Measurements from ENCODE around the gene ADAM33. TPM values are rescaled to one million over a fixed set of nuclear protein-coding genes. Genes with fewer than 3 reads are reported as not detected.

Gene ADAM33
- total RNA-seq, 3 donors from 2014 or later = 6.4 to 86.6 (median 9.7) TPM

DNA sequence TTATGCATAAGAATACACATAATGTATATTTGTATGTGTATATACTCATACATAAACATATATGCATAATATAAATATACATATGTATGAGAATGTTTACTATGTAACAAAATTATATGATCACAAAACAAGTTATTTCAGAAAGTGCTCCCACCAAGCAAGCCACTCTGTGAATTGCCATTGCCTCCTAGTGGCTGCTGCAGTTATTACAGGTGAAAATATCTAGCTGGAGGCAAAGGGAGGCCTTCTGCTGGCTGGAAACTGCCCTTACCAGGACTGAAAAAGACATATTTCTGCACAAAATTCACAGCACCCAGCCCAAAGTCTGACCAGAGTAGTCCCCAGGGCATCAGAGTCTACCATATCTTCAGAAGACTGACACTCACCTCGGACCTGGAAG is 14.4 kb upstream of the ADAM33 start:
- TF ChIP-seq, protein P1, sequence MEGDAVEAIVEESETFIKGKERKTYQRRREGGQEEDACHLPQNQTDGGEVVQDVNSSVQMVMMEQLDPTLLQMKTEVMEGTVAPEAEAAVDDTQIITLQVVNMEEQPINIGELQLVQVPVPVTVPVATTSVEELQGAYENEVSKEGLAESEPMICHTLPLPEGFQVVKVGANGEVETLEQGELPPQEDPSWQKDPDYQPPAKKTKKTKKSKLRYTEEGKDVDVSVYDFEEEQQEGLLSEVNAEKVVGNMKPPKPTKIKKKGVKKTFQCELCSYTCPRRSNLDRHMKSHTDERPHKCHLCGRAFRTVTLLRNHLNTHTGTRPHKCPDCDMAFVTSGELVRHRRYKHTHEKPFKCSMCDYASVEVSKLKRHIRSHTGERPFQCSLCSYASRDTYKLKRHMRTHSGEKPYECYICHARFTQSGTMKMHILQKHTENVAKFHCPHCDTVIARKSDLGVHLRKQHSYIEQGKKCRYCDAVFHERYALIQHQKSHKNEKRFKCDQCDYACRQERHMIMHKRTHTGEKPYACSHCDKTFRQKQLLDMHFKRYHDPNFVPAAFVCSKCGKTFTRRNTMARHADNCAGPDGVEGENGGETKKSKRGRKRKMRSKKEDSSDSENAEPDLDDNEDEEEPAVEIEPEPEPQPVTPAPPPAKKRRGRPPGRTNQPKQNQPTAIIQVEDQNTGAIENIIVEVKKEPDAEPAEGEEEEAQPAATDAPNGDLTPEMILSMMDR (IDR thresholded peaks at IDR 0.05) = no peak
- Histone ChIP-seq H3K9me3 (peaks cover 3% of the 10 kb centered on the region), H3K36me3 (ENCODE audit: low read depth) (no peaks in the 10 kb centered on the region), H3K4me3 (no peak overlapping the region), H3K4me1 (ENCODE audit: low read depth) (no peaks in the 10 kb centered on the region)
- intact Hi-C loops (cut with DNase I, micrococcal nuclease) = no loop called here
- DNase-seq (no peak), ATAC-seq (no peak)

DNA sequence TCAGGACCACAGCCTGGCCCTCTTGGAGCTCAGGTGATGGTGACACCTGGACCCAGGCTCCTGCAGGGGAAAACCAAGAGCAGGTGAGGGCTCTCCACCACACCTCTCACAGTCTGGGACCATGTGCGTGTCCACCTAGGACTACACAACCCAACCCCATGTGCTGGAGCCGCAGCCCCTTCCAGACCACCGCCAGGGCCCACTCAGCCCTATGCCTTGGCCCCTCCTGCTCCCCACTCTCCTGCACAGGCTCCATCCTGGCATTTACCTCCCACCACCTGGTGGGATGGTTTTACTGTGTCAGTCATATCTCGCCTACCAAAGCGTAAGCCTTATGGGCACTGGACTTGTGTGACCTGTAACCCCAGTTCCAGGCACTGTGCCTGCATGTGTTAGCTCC is 13.1 kb upstream of the ADAM33 start:
- Histone ChIP-seq H3K4me1 (ENCODE audit: low read depth) (no peaks in the 10 kb centered on the region), H3K4me3 (no peak overlapping the region), H3K36me3 (ENCODE audit: low read depth) (no peaks in the 10 kb centered on the region), H3K9me3 (peaks cover 3% of the 10 kb centered on the region)
- ATAC-seq (no peak), DNase-seq (no peak)
- TF ChIP-seq, protein P1 (IDR thresholded peaks at IDR 0.05) = no peak
- intact Hi-C loops (cut with DNase I, micrococcal nuclease) = no loop called here

DNA sequence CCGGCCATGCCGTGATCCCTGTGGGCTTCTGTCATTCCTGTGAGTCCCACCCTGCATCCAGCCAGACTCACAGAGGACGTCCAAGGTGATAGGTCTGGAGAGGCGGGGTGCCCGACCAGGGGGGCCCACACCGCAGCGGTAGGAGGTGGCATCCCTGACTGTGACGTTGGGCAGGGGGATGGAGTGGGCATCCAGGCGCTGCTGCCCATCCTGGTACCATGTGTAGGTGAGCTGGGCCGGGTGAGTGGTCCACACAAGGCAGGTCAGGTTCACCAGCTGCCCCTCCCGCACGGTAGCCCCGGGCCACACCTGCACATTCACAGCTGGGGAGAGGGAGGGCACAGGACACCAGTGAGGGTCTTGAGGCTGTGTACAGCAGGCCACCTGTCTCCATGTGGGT is 11.6 kb upstream of the ADAM33 start:
- H3K4me1 ChIP-seq (ENCODE audit: low read depth) = no peaks in the 10 kb centered on the region
- no peaks in the 10 kb centered on the region for H3K36me3 ChIP-seq (ENCODE audit: low read depth)
- TF ChIP-seq, protein P1 (IDR thresholded peaks at IDR 0.05) = no peak
- peaks cover 3% of the 10 kb centered on the region for H3K9me3 ChIP-seq
- no peak overlapping the region for H3K4me3 ChIP-seq
- no peak for DNase-seq
- no peak for ATAC-seq
- intact Hi-C loops (cut with DNase I, micrococcal nuclease) = no loop called here

DNA sequence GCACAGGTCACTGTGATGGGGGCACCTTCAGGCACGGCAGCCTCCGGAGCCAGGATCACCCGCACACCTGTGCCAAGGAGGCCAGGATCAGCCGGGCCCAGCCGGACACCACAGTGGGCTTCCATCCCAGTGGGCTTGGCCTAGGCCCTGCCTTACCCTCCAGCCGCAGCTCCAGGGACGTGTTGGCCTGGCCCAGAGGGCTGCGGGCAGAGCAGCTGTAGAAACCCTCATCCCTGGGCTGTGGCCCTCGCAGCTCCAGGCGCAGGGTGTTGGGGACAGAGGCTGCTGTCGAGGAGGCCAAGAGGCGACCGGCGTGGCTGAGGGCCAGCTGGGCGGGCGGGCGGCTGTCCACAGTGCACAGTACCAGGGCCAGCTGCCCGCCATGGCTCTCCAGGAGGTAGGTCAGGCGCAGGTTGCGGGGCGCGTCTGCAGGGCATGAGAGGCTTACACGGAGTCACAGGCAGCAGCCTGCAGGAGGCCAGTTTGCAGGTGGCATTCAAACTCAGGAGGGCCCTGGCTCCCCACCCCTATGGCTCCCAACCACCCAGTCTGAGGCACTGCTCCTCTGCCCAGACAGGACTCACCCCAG is 11.0 kb upstream of the ADAM33 start:
- ATAC-seq (no peak), DNase-seq (no peak)
- no peaks in the 10 kb centered on the region for H3K4me1 ChIP-seq (ENCODE audit: low read depth)
- peaks cover 3% of the 10 kb centered on the region for H3K9me3 ChIP-seq
- intact Hi-C loops (cut with DNase I, micrococcal nuclease) = no loop called here
- H3K4me3 ChIP-seq = no peak overlapping the region
- TF ChIP-seq, protein P1 (IDR thresholded peaks at IDR 0.05) = no peak
- H3K36me3 ChIP-seq (ENCODE audit: low read depth) = no peaks in the 10 kb centered on the region

DNA sequence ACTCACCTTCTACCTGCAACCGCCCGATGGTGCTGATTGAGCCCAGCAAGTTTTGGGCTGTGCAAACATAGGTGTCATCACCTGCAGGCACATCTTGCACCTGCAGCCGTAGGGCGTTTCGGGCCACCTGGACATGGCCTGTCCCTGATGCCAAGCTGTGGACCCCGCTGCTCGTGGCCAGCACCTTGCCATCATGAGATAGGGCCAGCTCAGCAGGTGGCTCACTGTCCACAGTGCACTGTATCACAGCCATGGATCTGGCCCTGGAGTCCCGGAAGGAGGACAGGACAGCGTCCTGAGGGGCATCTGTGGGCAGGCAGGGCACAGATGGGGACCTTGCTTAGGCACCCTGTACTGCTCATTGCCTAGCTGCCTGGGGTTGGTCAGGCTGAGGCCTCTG is 10.1 kb upstream of the ADAM33 start:
- Histone ChIP-seq H3K9me3 (peaks cover 3% of the 10 kb centered on the region), H3K36me3 (ENCODE audit: low read depth) (no peaks in the 10 kb centered on the region), H3K4me3 (no peak overlapping the region), H3K4me1 (ENCODE audit: low read depth) (no peaks in the 10 kb centered on the region)
- ATAC-seq (no peak), DNase-seq (no peak)
- TF ChIP-seq, protein P1 (IDR thresholded peaks at IDR 0.05) = no peak
- intact Hi-C loops (cut with DNase I, micrococcal nuclease) = no loop called here

DNA sequence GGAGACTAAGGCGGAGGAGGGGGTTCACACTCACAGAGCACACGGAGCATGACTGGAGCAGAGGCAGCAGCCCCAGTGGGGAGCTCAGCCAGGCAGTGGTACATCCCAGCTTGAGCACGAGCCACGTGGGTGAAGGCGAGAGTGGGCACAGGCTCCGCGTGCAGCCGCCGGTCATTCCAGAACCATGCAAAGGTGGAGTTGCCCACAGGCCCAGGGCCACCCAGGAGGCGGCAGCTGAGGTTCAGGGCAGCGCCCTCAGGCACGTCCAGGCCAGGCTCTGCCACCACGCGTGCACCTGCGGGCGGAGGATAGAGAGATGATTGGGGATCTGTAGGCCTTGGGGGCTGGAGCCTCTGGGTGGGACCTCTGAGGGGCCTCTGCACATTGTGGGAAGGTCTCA is 9.5 kb upstream of the ADAM33 start:
- TF ChIP-seq, protein P1 (IDR thresholded peaks at IDR 0.05) = no peak
- intact Hi-C loops (cut with DNase I, micrococcal nuclease) = no loop called here
- Histone ChIP-seq H3K4me1 (ENCODE audit: low read depth) (no peaks in the 10 kb centered on the region), H3K36me3 (ENCODE audit: low read depth) (no peaks in the 10 kb centered on the region), H3K9me3 (peaks cover 2% of the 10 kb centered on the region), H3K4me3 (no peak overlapping the region)
- DNase-seq (peak in 1 of 3 donors; percentile 38), ATAC-seq (no peak)
